Immature natural killer cell (primary cell): Measurements from ENCODE around the gene IRF2. TPM values are rescaled to one million over a fixed set of nuclear protein-coding genes. Genes with fewer than 3 reads are reported as not detected.

Source experiments
- DNase-seq, 3 donors: peaks; one replicate each; pipeline ENCODE4 v3.0.0; 2022; ENCODE audit warnings: mixed read lengths in 1 of 3
- H3K27ac Mint-ChIP-seq, 6 donors: one replicate each; pipeline ENCODE4 v1.8.0; 2020; ENCODE audit warnings: mixed read lengths in 6 of 6, mild to moderate bottlenecking in 5 of 6, inconsistent platforms in 4 of 6, moderate library complexity in 3 of 6
- H3K27me3 Mint-ChIP-seq, 3 donors: one replicate each; pipeline ENCODE4 v1.8.0; 2020 to 2021; ENCODE audit warnings: low read depth in 3 of 3, mild to moderate bottlenecking in 3 of 3, mixed read lengths in 3 of 3, moderate library complexity in 3 of 3, inconsistent platforms in 1 of 3
- H3K36me3 Mint-ChIP-seq, 3 donors: one replicate each; pipeline ENCODE4 v1.8.0; 2020; ENCODE audit warnings: mixed read lengths in 3 of 3, inconsistent platforms in 2 of 3, mild to moderate bottlenecking in 2 of 3
- H3K4me1 Mint-ChIP-seq, 2 donors: one replicate each; pipeline ENCODE4 v1.8.0; 2020; ENCODE audit warnings: inconsistent platforms in 2 of 2, mild to moderate bottlenecking in 2 of 2, mixed read lengths in 2 of 2, moderate library complexity in 1 of 2
- H3K4me3 Mint-ChIP-seq, 5 donors: one replicate each; pipeline ENCODE4 v1.8.0; 2020; ENCODE audit warnings: mild to moderate bottlenecking in 5 of 5, mixed read lengths in 5 of 5, inconsistent platforms in 3 of 5, moderate library complexity in 3 of 5
- H3K9me3 Mint-ChIP-seq, 6 donors: one replicate each; pipeline ENCODE4 v1.8.0; 2020; ENCODE audit warnings: mild to moderate bottlenecking in 6 of 6, mixed read lengths in 6 of 6, inconsistent platforms in 4 of 6, moderate library complexity in 3 of 6
- polyA plus RNA-seq, 3 donors: library from polyadenylated mRNA; unstranded; fragments of 300-500 nt; fragmentation: Illumina TruSeq; gene quantifications; one replicate each; pipeline ENCODE4 v1.2.3, GENCODE V29; 2021

IRF2 gene
- polyA plus RNA-seq, 3 donors from 2014 or later = 68.5 to 103 (median 76.9) TPM

- no peak for DNase-seq
- Mint-ChIP-seq H3K4me3 (no peak overlapping the region), H3K27me3 (peaks cover 0 to 2% (median 0%) of the 10 kb centered on the region in 3 donors), H3K36me3 (peaks cover 10 to 71% (median 44%) of the 10 kb centered on the region in 3 donors), H3K27ac (peak overlapping the region; percentile 1 to 89 (median 58)), H3K9me3 (no peaks in the 10 kb centered on the region), H3K4me1 (peaks cover 21 to 46% of the 10 kb centered on the region in 2 donors)
Observed at GRCh38 chr4:184403384-184403781, 71.0 kb downstream of the IRF2 start.

- H3K9me3 Mint-ChIP-seq = no peaks in the 10 kb centered on the region
- peaks cover 0 to under 1% (median 0%) of the 10 kb centered on the region in 3 donors for H3K27me3 Mint-ChIP-seq
- DNase-seq = no peak
- H3K4me3 Mint-ChIP-seq = no peak overlapping the region
- peaks cover 15 to 41% of the 10 kb centered on the region in 2 donors for H3K4me1 Mint-ChIP-seq
- peak overlapping the region; percentile 9 to 89 (median 58) for H3K27ac Mint-ChIP-seq
- peaks cover 13 to 74% (median 45%) of the 10 kb centered on the region in 3 donors for H3K36me3 Mint-ChIP-seq
Observed at GRCh38 chr4:184402740-184403383, 71.5 kb downstream of the IRF2 start.

DNA sequence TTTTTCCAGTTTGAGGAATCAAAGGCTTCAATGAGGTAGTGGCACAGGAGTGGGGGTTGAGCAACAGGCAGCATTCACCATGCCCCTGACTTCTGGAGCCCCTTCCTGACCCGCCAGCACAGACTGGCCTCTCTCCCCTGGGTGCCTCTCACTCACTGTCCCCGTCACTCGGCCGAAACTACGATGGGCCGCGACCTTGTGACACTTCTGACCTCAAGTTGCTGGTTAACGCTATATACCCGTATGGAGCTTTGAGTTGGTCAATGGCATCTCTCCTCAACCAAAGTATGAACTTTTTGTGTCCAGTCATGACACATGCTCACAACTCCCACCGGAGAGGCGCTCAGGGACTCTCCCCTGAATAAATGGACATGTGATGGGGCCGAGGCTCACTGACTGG lies 72.1 kb downstream of the IRF2 start:
- H3K4me1 Mint-ChIP-seq = peaks cover 10 to 35% of the 10 kb centered on the region in 2 donors
- no peaks in the 10 kb centered on the region for H3K9me3 Mint-ChIP-seq
- H3K27ac Mint-ChIP-seq = peak overlapping the region in 3 of 6 donors; percentile 24 to 86 (median 53)
- DNase-seq = no peak
- H3K27me3 Mint-ChIP-seq = no peaks in the 10 kb centered on the region
- H3K36me3 Mint-ChIP-seq = peaks cover 17 to 73% (median 44%) of the 10 kb centered on the region in 3 donors
- H3K4me3 Mint-ChIP-seq = no peak overlapping the region

DNA sequence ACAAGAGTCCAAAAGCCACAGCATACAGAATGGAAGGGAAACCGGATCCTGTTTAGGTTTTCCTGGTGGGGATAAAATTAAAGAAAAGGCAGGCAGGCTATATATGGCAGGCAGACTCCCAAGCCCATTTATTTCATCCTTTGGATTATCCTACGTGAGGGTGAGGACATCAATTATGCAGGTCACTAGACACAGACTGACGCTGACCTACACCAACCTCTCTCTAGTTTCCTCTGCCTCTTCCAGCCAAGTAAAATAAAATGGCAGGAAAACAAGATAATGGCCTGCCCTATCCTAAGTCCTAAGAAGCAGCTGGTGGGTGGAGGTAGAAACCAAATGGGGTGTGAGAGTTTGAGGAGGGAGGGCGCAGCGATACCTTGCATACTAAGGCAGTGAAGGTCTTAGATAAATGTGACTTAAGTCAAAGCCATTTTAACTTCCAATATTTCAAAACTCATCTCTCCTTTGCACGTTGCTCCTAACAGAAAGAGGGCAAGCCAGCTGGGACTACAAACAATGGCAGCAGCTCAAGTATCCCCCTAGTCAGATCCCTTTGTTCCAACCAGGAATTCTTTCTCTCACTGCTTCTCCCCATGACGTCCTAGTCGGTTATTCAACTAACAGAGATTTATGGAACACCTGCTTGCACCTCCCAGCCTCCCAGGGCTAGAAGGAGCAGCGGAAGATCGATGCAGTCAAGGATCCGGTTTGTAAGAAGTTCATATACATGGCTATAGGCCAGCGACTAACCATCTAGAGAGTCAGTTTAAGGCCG lies 72.8 kb downstream of the IRF2 start:
- Mint-ChIP-seq H3K27ac (peak overlapping the region in 2 of 6 donors; percentile 24 to 31), H3K9me3 (no peaks in the 10 kb centered on the region), H3K4me3 (no peak overlapping the region), H3K36me3 (peaks cover 17 to 72% (median 44%) of the 10 kb centered on the region in 3 donors), H3K4me1 (peaks cover 7 to 28% of the 10 kb centered on the region in 2 donors), H3K27me3 (no peaks in the 10 kb centered on the region)
- DNase-seq = no peak

DNA sequence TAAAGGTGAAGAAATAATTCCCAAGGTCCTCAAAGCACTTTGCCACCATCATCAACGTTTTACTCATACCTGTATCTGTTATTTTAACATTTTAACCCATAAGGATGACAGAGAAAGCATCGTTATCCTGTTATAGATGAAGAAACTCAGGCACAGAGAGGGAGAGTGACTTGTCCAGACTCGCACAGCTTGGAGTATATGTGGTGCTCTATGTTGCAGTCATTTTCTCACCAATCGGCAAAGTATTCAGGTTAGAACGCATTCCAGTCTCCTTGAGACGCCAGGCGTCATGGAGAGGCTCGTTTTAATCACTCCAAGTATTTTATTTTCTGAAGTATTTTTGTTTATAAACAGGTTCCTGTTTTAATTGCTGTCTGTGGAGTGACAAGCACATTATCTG lies 73.5 kb downstream of the IRF2 start:
- H3K36me3 Mint-ChIP-seq = peaks cover 17 to 75% (median 44%) of the 10 kb centered on the region in 3 donors
- no peak overlapping the region for H3K4me3 Mint-ChIP-seq
- no peak for DNase-seq
- peaks cover 7 to 33% of the 10 kb centered on the region in 2 donors for H3K4me1 Mint-ChIP-seq
- peak overlapping the region in 1 of 6 donors; percentile 13 for H3K27ac Mint-ChIP-seq
- H3K9me3 Mint-ChIP-seq = no peaks in the 10 kb centered on the region
- no peaks in the 10 kb centered on the region for H3K27me3 Mint-ChIP-seq

DNA sequence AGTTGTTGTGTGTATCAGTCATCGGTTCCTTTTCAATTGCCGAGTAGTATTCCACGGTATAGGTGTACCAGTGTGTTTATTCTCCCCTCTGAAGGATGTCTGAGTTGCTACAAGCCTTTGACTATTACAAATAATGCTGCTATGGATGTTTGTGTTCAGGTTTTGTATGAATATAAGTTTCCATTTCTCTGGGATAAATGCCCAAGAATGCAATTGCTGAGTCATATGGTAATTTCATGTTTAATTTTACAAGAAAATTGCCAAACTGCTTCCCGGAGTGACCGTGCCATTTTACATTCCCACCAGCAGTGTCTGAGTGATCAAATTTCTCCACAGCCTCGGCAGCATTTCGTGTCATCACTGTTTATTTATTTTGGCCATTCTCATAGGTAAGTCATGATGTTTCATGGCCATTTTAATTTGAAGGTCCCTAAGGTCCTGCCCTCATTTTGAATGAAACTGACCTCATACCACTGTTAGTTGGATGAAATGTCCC lies 73.9 kb downstream of the IRF2 start:
- no peak for DNase-seq
- Mint-ChIP-seq H3K27ac (peak overlapping the region in 1 of 6 donors; percentile 51), H3K27me3 (no peaks in the 10 kb centered on the region), H3K4me1 (peaks cover 6 to 30% of the 10 kb centered on the region in 2 donors), H3K4me3 (no peak overlapping the region), H3K9me3 (no peaks in the 10 kb centered on the region), H3K36me3 (peaks cover 14 to 74% (median 42%) of the 10 kb centered on the region in 3 donors)

DNA sequence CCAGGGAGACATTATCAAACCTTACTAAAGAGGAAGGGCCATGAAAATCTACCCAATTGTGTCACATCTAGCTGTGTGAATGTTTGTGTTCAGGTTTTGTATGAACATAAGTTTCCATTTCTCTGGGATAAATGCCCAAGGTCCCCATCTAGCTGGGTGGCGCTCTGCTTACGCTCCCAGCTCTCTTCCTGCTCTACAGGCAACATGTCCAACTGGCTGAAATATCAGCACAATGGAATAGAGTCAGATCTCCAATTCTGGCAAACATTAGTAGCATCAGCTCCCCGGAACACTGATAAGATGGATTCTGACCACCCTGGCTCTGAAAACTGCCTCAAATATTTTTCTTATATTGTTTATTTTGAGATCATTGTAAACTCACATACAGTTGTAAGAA lies 74.8 kb downstream of the IRF2 start:
- DNase-seq = no peak
- H3K9me3 Mint-ChIP-seq = no peaks in the 10 kb centered on the region
- H3K27ac Mint-ChIP-seq = peak overlapping the region in 2 of 6 donors; percentile 9 to 12
- H3K36me3 Mint-ChIP-seq = peaks cover 19 to 71% (median 43%) of the 10 kb centered on the region in 3 donors
- no peaks in the 10 kb centered on the region for H3K27me3 Mint-ChIP-seq
- H3K4me3 Mint-ChIP-seq = no peak overlapping the region
- peaks cover 6 to 32% of the 10 kb centered on the region in 2 donors for H3K4me1 Mint-ChIP-seq

DNA sequence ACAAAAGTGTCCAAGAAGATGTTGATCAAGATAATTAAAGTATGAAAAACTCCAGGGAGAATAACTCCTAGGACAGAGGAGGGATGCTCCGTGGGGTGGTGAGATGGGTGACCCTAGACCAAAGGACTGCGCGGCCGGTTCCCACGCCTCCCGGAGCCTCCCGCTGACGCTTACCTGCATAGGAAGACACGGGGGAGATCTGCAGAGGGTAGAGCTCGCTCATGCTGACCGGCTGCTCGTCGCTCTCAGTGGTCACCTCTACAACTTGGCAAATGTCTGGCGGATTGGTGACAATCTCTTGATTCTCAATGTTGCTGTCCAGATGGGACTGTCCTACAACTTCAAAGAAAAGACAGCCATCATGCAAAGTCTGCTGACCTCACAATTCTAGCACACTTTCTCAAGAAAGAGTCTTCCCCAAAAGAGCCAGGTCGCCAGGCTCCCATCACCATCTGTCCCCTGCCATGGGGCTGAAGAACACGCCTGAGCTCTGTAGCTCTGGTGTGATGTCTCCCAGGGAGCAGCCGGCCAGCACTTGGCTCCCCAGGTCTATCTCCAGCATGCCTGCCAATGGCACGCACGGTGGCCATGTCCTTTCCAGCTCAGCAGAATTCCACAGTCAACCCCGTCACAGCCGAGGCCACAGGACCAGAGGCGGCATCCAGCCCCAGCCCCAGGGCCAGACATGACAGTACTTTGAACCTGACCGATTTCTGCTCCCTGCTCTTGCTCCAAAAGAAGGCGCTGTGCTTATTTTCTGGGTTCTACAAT lies 75.4 kb downstream of the IRF2 start:
- peaks cover 7 to 35% of the 10 kb centered on the region in 2 donors for H3K4me1 Mint-ChIP-seq
- no peak overlapping the region for H3K4me3 Mint-ChIP-seq
- no peaks in the 10 kb centered on the region for H3K27me3 Mint-ChIP-seq
- H3K9me3 Mint-ChIP-seq = no peaks in the 10 kb centered on the region
- no peak overlapping the region for H3K27ac Mint-ChIP-seq
- DNase-seq = no peak
- peaks cover 24 to 75% (median 47%) of the 10 kb centered on the region in 3 donors for H3K36me3 Mint-ChIP-seq

GRCh38 chr4:184397516-184398163 lies 76.7 kb downstream of the IRF2 start:
- H3K4me3 Mint-ChIP-seq = no peak overlapping the region
- H3K27me3 Mint-ChIP-seq = peaks cover 0 to 1% (median 0%) of the 10 kb centered on the region in 3 donors
- H3K36me3 Mint-ChIP-seq = peaks cover 30 to 79% (median 49%) of the 10 kb centered on the region in 3 donors
- no peak for DNase-seq
- no peaks in the 10 kb centered on the region for H3K9me3 Mint-ChIP-seq
- H3K4me1 Mint-ChIP-seq = peaks cover 2 to 41% of the 10 kb centered on the region in 2 donors
- peak overlapping the region in 1 of 6 donors; percentile 46 for H3K27ac Mint-ChIP-seq

DNA sequence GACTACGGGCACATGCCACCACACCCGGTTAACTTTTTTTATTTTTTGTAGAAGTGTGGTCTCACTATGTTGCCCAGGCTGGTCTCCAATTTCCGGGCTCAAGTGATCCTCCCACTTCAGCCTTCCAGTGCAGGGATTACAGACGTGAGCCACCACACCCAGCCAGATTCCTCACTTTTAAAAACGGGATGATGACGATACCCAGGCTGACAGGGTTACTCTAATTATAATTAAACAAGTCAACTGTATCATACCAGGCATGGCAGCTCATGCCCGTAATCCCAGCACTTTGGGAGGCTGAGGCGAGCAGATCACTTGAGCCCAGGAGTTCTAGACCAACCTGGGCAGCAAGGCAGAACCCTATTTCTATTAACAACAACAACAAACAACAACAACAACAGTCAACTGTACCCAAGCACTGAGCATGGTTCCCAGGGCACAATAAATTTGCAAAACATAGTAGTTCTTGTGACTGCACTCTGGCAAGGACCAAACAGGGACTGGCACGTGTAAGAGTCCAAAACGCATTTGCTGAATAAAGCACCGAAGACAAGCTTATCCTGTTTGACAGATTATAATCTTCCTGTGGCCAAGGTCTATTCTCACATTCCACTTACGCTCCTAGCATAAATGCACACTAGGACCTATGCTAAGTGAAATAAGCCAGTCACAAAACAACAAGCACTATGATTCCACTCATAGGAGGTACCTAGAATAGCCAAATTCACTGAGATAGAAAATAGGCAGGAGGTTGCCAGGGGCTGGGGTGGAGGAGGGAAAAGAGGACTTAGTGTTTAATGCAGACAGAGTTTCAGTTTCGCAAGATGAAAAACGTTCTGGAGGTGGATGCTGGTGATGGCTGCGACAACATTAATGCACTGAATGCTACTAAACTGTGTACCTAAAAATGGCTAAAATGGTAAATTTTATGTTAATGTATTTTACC lies 77.5 kb downstream of the IRF2 start:
- Mint-ChIP-seq H3K27ac (peak overlapping the region in 2 of 6 donors; percentile 22 to 45), H3K36me3 (peaks cover 29 to 77% (median 48%) of the 10 kb centered on the region in 3 donors), H3K4me3 (no peak overlapping the region), H3K9me3 (no peaks in the 10 kb centered on the region), H3K27me3 (peaks cover 0 to 1% (median 0%) of the 10 kb centered on the region in 3 donors), H3K4me1 (peaks cover 2 to 33% of the 10 kb centered on the region in 2 donors)
- DNase-seq = no peak

GRCh38 chr4:184395971-184396391 lies 78.4 kb downstream of the IRF2 start:
- Mint-ChIP-seq H3K27me3 (peaks cover 0 to 1% (median 0%) of the 10 kb centered on the region in 3 donors), H3K4me1 (peaks cover 6 to 31% of the 10 kb centered on the region in 2 donors), H3K36me3 (peaks cover 31 to 73% (median 46%) of the 10 kb centered on the region in 3 donors), H3K4me3 (no peak overlapping the region), H3K27ac (peak overlapping the region in 3 of 6 donors; percentile 23 to 55 (median 40)), H3K9me3 (no peaks in the 10 kb centered on the region)
- no peak for DNase-seq

DNA sequence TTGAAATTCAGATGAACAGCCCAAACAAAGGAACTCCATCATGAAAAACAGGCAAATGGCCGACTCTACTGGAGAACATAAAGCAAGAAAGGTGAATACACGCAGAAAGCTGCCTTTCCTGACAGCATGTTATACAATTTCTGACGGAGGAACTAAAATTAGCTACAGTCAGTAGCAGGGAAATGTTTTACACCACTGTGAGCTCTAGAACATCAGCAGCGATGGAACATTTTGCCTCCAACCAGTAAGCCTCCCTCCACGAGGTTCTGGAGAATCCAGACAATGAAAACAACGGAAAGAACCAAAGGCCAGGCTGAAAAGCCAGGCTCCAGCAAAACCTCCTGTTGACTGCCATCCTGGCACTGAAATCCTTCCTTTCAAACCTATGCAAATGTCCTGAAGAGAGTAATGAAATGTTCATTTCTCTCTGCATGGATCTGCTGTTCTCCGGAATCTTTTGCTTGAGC lies 78.9 kb downstream of the IRF2 start:
- peak overlapping the region in 1 of 6 donors; percentile 40 for H3K27ac Mint-ChIP-seq
- H3K4me1 Mint-ChIP-seq = peaks cover 6 to 29% of the 10 kb centered on the region in 2 donors
- DNase-seq = no peak
- peaks cover 32 to 73% (median 43%) of the 10 kb centered on the region in 3 donors for H3K36me3 Mint-ChIP-seq
- H3K27me3 Mint-ChIP-seq = peaks cover 0 to 1% (median 0%) of the 10 kb centered on the region in 3 donors
- H3K4me3 Mint-ChIP-seq = no peak overlapping the region
- no peaks in the 10 kb centered on the region for H3K9me3 Mint-ChIP-seq
